Stimulated activated CD4-positive, alpha-beta T cell treated with anti-CD3 and anti-CD28 coated beads, Interleukin-4, amount 100 ng/mL, for 1 hour (primary cell): ENCODE data around the gene LSM10.

Experiments used
- DNase-seq: peaks from one replicate; pipeline ENCODE4 v3.0.0-alpha.2; 2020

Gene LSM10

GRCh38 chr1:36349839-36350238 is 47.9 kb downstream of the LSM10 start:
- no peak for DNase-seq

GRCh38 chr1:36349241-36349671 is 48.5 kb downstream of the LSM10 start:
- no peak for DNase-seq

GRCh38 chr1:36346741-36347370 is 50.9 kb downstream of the LSM10 start:
- DNase-seq, result no peak

- DNase-seq, result no peak
Observed at GRCh38 chr1:36345353-36345752, 52.4 kb downstream of the LSM10 start.

- no peak for DNase-seq
Observed at GRCh38 chr1:36344395-36344680, 53.4 kb downstream of the LSM10 start.

- no peak for DNase-seq
Observed at GRCh38 chr1:36343651-36344394, 53.9 kb downstream of the LSM10 start.
